Stimulated activated naive B cell treated with anti-CD40 and anti-IgM and Interleukin-4, amounts not matched to agents 10 μg/mL and 1 μg/mL and 100 μg/mL, for 72 hours (primary cell): ENCODE results near the gene ADGRV1.
"Not testable (repeated sequence)": the region's sequence is repeated elsewhere in the genome, so short reads cannot be mapped to it uniquely, and the experiment has no call there.

Experiments used
- ATAC-seq, 2 donors: fragments of 150-1000 bp; cut with Tn5 transposase; replicated peaks; 2 replicates each; pipeline ENCODE4 v1.10.0; 2021; ENCODE audit warnings: moderate library complexity in 1 of 2
- DNase-seq: peaks from one replicate; pipeline ENCODE4 v3.0.0; 2021
- H3K27ac Mint-ChIP-seq: one replicate; pipeline ENCODE4 v1.8.0; 2022; ENCODE audit warnings: mild to moderate bottlenecking, mixed read lengths
- H3K27me3 Mint-ChIP-seq, 2 donors: one replicate each; pipeline ENCODE4 v1.8.0; 2022; ENCODE audit warnings: mixed read lengths in 2 of 2
- H3K36me3 Mint-ChIP-seq, 2 donors: one replicate each; pipeline ENCODE4 v1.8.0; 2022; ENCODE audit warnings: mixed read lengths in 2 of 2, mild to moderate bottlenecking in 1 of 2
- H3K4me1 Mint-ChIP-seq, 2 donors: one replicate each; pipeline ENCODE4 v1.8.0; 2022; ENCODE audit warnings: mixed read lengths in 2 of 2, mild to moderate bottlenecking in 1 of 2
- H3K4me3 Mint-ChIP-seq, 2 donors: one replicate each; pipeline ENCODE4 v1.8.0; 2022; ENCODE audit warnings: mild to moderate bottlenecking in 2 of 2, mixed read lengths in 2 of 2, moderate library complexity in 1 of 2
- H3K9me3 Mint-ChIP-seq, 2 donors: one replicate each; pipeline ENCODE4 v1.8.0; 2022; ENCODE audit warnings: mixed read lengths in 2 of 2, mild to moderate bottlenecking in 1 of 2

ADGRV1 gene

GRCh38 chr5:90595766-90596165 lies 37.2 kb downstream of the ADGRV1 start:
- H3K27me3 Mint-ChIP-seq, H3K4me1 Mint-ChIP-seq, H3K9me3 Mint-ChIP-seq, H3K36me3 Mint-ChIP-seq, H3K4me3 Mint-ChIP-seq, ATAC-seq, DNase-seq, H3K27ac Mint-ChIP-seq: not testable (repeated sequence)

DNA sequence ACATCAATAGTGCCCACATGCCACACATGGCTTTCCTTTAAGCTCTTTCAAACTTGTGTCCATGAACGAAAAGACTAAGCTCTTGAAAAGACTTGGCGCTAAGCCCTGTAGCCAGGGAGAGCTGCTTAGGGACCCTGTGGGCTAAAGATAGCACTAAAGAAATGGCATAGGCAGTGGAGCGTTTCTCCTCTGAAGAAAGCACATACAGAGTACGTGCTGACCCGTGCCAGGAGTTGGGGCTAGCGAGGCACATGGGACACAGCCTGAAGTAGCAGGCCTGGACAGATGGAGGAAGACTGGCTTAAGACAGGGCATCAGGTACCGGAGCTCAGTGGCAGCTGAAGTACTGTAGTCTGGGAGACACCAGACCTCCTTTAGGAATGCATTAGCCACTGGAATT lies 39.7 kb downstream of the ADGRV1 start:
- ATAC-seq (no peak), DNase-seq (no peak)
- no peaks in the 10 kb centered on the region for H3K36me3 Mint-ChIP-seq
- peaks cover 4% of the 10 kb centered on the region in 2 donors for H3K27me3 Mint-ChIP-seq
- peaks cover 0 to 4% of the 10 kb centered on the region in 2 donors for H3K9me3 Mint-ChIP-seq
- H3K27ac Mint-ChIP-seq: no peak overlapping the region
- no peak overlapping the region for H3K4me3 Mint-ChIP-seq
- no peaks in the 10 kb centered on the region for H3K4me1 Mint-ChIP-seq

DNA sequence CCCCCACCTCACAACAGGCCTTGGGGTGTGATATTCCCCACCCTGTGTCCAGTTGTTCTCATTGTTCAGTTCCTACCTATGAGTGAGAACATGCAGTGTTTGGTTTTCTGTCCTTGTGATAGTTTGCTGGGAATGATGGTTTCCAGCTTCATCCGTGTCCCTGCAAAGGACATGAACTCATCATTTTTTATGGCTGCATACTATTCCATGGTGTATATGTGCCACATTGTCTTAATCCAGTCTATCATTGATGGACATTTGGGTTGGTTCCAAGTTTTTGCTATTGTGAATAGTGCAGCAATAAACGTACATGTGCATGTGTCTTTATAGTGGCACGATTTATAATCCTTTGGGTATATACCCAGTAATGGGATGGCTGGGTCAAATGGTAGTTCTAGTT lies 41.7 kb downstream of the ADGRV1 start:
- ATAC-seq, H3K9me3 Mint-ChIP-seq, DNase-seq, H3K4me3 Mint-ChIP-seq, H3K36me3 Mint-ChIP-seq, H3K4me1 Mint-ChIP-seq, H3K27ac Mint-ChIP-seq: not testable (repeated sequence)
- peaks cover 9 to 14% of the 10 kb centered on the region in 2 donors for H3K27me3 Mint-ChIP-seq

DNA sequence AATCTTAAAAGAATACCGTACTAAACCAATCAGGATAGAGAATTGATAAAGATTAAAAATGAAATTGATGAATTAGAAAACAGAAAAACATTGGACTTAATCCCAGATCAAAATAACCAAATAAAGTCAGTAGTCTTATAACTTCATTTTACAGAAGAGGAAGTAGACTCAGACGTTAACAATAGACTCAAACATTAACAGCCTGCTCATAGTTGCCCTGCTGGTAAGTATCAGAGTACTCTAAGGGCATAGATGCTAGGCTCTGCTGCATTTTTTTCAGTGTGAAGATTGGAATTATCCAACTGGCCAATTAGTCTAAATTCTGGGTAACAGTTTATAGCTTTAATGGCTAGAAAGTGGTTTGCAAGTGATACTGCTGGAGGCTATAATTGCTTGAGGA lies 42.9 kb downstream of the ADGRV1 start:
- H3K9me3 Mint-ChIP-seq: peaks cover 0 to 4% of the 10 kb centered on the region in 2 donors
- H3K36me3 Mint-ChIP-seq: no peaks in the 10 kb centered on the region
- no peak overlapping the region for H3K4me3 Mint-ChIP-seq
- H3K4me1 Mint-ChIP-seq: no peaks in the 10 kb centered on the region
- H3K27ac Mint-ChIP-seq: no peak overlapping the region
- ATAC-seq (no peak), DNase-seq (no peak)
- peaks cover 9 to 14% of the 10 kb centered on the region in 2 donors for H3K27me3 Mint-ChIP-seq

- no peak for ATAC-seq
- Mint-ChIP-seq H3K36me3 (no peaks in the 10 kb centered on the region), H3K27me3 (peaks cover 5 to 20% of the 10 kb centered on the region in 2 donors), H3K4me1 (no peaks in the 10 kb centered on the region), H3K4me3 (no peak overlapping the region), H3K9me3 (no peaks in the 10 kb centered on the region), H3K27ac (no peak overlapping the region)
- no peak for DNase-seq
Measured at GRCh38 chr5:90602681-90603080, 44.1 kb downstream of the ADGRV1 start.

DNA sequence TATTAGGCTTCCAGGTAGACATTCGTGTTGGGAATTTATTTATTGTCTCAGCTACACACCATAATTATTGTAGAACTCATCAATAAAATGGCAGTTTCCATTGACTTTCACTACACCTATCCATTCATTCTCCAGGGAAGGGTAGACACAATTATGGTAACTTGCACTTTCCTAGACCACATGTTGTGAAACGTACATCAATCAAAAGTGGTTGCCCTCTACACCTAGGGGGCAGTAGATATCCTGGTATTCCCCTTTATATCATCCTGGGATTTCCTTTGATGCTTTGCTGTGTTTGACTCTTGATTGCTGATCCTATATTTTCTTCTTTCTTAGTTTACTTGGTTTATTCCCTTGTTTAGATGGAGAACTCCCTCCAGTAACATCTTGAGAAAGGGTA lies 47.9 kb downstream of the ADGRV1 start:
- peaks cover 11 to 20% of the 10 kb centered on the region in 2 donors for H3K27me3 Mint-ChIP-seq

GRCh38 chr5:90612919-90613318 lies 54.3 kb downstream of the ADGRV1 start:
- Mint-ChIP-seq H3K27me3 (peaks cover 5 to 6% of the 10 kb centered on the region in 2 donors), H3K4me1 (peaks cover 5 to 8% of the 10 kb centered on the region in 2 donors), H3K27ac (no peak overlapping the region), H3K9me3 (no peaks in the 10 kb centered on the region), H3K4me3 (peak overlapping the region in 1 of 2 donors; percentile 23), H3K36me3 (no peaks in the 10 kb centered on the region)
- ATAC-seq: peak in 1 of 2 donors; percentile 36
- no peak for DNase-seq

More for the DNA sequence above, 47.9 kb downstream of the ADGRV1 start:
- ATAC-seq: no peak
- H3K36me3 Mint-ChIP-seq: no peaks in the 10 kb centered on the region
- no peaks in the 10 kb centered on the region for H3K4me1 Mint-ChIP-seq
- no peak overlapping the region for H3K4me3 Mint-ChIP-seq
- DNase-seq: no peak
- no peaks in the 10 kb centered on the region for H3K9me3 Mint-ChIP-seq
- no peak overlapping the region for H3K27ac Mint-ChIP-seq

GRCh38 chr5:90613459-90613858 lies 54.9 kb downstream of the ADGRV1 start:
- DNase-seq: no peak
- Mint-ChIP-seq H3K36me3 (no peaks in the 10 kb centered on the region), H3K9me3 (no peaks in the 10 kb centered on the region), H3K27me3 (peaks cover 5 to 6% of the 10 kb centered on the region in 2 donors), H3K4me1 (peaks cover 5 to 8% of the 10 kb centered on the region in 2 donors), H3K27ac (no peak overlapping the region), H3K4me3 (no peak overlapping the region)
- no peak for ATAC-seq

DNA sequence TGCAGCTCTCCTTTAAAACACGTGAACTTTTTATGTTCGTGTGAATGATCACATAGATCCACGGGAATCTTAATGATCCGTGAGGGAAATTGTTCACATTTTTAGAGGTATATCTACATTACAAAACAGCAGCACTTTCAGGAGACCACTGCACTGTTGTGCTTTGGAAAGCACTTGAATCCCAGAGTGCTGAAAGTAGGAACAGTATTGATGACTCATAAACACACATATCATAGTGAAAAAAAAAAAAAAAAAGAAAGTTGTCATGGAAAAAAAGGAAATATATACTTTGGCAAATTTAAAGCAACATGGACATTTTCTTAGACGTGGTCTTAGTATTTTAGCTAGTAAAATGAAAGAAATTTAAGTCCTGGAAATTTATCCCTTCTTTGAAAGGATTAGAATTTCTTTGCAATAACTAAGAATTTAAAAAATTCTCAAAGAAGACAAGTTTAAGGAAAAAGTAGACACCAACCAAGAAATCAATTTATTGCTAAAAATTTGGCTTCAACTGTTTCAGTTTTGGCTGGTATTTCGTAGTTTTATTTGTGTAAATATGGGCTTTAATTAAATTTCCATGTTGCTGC lies 55.4 kb downstream of the ADGRV1 start:
- Mint-ChIP-seq H3K4me1 (peaks cover 5 to 8% of the 10 kb centered on the region in 2 donors), H3K4me3 (no peak overlapping the region), H3K27me3 (peaks cover 5 to 6% of the 10 kb centered on the region in 2 donors), H3K27ac (no peak overlapping the region), H3K36me3 (no peaks in the 10 kb centered on the region), H3K9me3 (no peaks in the 10 kb centered on the region)
- ATAC-seq: no peak
- no peak for DNase-seq

GRCh38 chr5:90615355-90615754 lies 56.8 kb downstream of the ADGRV1 start:
- Mint-ChIP-seq H3K27me3 (peaks cover under 1 to 5% of the 10 kb centered on the region in 2 donors), H3K27ac (no peak overlapping the region), H3K4me1 (peaks cover 5 to 8% of the 10 kb centered on the region in 2 donors), H3K4me3 (no peak overlapping the region), H3K9me3 (no peaks in the 10 kb centered on the region), H3K36me3 (no peaks in the 10 kb centered on the region)
- ATAC-seq: no peak
- DNase-seq: no peak

DNA sequence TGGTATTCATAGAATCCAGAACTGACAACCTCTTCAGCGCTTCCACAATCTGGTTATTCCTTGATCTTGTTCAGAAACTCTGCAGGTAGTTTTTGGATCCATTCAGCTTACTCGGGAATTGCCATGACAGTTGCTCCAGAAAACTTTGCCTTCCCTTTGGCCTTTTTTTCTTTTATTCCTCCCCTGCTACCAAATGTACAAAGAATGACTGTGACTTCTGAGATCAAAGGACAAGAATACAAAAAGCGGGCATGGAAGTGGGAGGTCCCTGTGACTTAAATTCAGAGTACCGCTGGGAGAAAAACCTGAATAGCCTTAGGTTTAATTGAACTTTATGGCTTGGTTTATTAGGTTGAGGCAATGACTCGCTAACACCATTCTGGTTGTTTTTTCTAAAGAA lies 59.5 kb downstream of the ADGRV1 start:
- Mint-ChIP-seq H3K27me3 (peaks cover 0 to 5% of the 10 kb centered on the region in 2 donors), H3K4me1 (peaks cover 4 to 5% of the 10 kb centered on the region in 2 donors), H3K9me3 (peaks cover 0 to 2% of the 10 kb centered on the region in 2 donors), H3K27ac (no peak overlapping the region), H3K4me3 (no peak overlapping the region), H3K36me3 (no peaks in the 10 kb centered on the region)
- DNase-seq (no peak), ATAC-seq (no peak)

DNA sequence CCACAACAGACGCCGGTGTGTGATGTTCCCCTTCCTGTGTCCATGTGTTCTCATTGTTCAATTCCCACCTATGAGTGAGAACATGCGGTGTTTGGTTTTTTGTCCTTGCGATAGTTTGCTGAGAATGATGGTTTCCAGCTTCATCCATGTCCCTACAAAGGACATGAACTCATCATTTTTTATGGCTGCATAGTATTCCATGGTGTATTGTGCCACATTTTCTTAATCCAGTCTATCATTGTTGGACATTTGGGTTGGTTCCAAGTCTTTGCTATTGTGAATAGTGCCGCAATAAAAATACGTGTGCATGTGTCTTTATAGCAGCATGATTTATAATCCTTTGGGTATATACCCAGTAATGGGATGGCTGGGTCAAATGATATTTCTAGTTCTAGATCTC lies 61.2 kb downstream of the ADGRV1 start:
- H3K36me3 Mint-ChIP-seq, H3K27ac Mint-ChIP-seq, H3K9me3 Mint-ChIP-seq, H3K4me3 Mint-ChIP-seq, H3K27me3 Mint-ChIP-seq, H3K4me1 Mint-ChIP-seq, DNase-seq, ATAC-seq: not testable (repeated sequence)

DNA sequence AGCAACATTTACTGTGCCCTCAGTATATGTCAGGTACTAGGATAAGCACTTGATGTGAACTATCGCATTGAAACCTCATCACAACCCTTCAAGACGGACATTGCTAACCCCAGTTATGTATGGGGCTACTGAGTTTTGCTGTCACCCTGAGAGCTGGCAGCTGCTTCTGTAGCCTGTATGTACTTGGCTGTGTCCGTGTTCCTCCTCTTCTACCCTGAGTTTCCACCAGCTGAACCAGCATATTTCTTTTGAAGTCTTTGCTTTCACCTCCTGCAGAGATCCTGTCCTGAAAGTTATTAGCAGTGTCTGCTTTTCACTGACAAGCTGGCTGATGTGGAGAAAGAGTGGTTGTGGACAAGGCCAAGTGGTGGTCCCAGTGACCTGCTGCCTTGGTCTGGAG lies 63.3 kb downstream of the ADGRV1 start:
- no peak overlapping the region for H3K4me3 Mint-ChIP-seq
- H3K27me3 Mint-ChIP-seq: no peaks in the 10 kb centered on the region
- H3K27ac Mint-ChIP-seq: no peak overlapping the region
- H3K9me3 Mint-ChIP-seq: peaks cover 0 to 2% of the 10 kb centered on the region in 2 donors
- no peak for ATAC-seq
- no peaks in the 10 kb centered on the region for H3K36me3 Mint-ChIP-seq
- no peaks in the 10 kb centered on the region for H3K4me1 Mint-ChIP-seq
- DNase-seq: no peak

DNA sequence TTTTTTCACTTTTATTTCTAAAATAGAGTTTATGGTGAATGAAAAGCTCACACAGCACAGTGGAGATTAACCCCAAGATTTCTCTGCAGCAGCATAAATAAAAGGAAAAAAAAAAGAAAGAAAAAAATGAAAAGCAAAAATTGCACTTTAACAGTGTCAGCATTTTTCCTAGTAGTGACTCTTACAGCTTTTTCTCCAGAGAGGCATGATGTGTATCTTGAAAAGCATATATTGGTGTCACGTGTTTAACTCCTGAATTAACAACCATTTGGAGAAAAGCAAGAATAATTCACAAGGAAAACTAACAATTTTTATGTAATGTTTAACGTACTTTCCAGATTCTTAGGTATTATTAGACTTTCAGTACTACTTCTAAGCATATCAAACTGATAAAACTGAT lies 67.9 kb downstream of the ADGRV1 start:
- Mint-ChIP-seq H3K27me3 (no peaks in the 10 kb centered on the region), H3K27ac (no peak overlapping the region), H3K36me3 (no peaks in the 10 kb centered on the region), H3K9me3 (peaks cover 0 to under 1% of the 10 kb centered on the region in 2 donors), H3K4me3 (no peak overlapping the region), H3K4me1 (no peaks in the 10 kb centered on the region)
- ATAC-seq: no peak
- DNase-seq: no peak

- Mint-ChIP-seq H3K4me3 (no peak overlapping the region), H3K36me3 (no peaks in the 10 kb centered on the region), H3K9me3 (no peaks in the 10 kb centered on the region), H3K27ac (no peak overlapping the region), H3K27me3 (no peaks in the 10 kb centered on the region), H3K4me1 (no peaks in the 10 kb centered on the region)
- DNase-seq (no peak), ATAC-seq (no peak)
Measured at GRCh38 chr5:90628492-90628891, 69.9 kb downstream of the ADGRV1 start.

- DNase-seq: no peak
Measured at GRCh38 chr5:90632791-90633190, 74.2 kb downstream of the ADGRV1 start.

More at GRCh38 chr5:90632791-90633190, 74.2 kb downstream of the ADGRV1 start:
- Mint-ChIP-seq H3K36me3 (no peaks in the 10 kb centered on the region), H3K9me3 (no peaks in the 10 kb centered on the region), H3K27ac (no peak overlapping the region), H3K27me3 (peaks cover 0 to 4% of the 10 kb centered on the region in 2 donors), H3K4me1 (no peaks in the 10 kb centered on the region), H3K4me3 (no peak overlapping the region)
- ATAC-seq: no peak
